Esophagus (tissue), 2 donors: ENCODE measurements around the gene WBP1L. TPM values are rescaled to one million over a fixed set of nuclear protein-coding genes. Genes with fewer than 3 reads are reported as not detected.
"Not testable (repeated sequence)": the region's sequence is repeated elsewhere in the genome, so short reads cannot be mapped to it uniquely, and the experiment has no call there.

ENCODE experiments used
- H3K27ac ChIP-seq, 2 donors: one replicate each; pipeline ENCODE4 v1.5.1; 2013; ENCODE audit warnings: low read depth in 2 of 2, mild to moderate bottlenecking in 2 of 2, inconsistent platforms in 1 of 2, low read length in 1 of 2, moderate library complexity in 1 of 2
- H3K27me3 ChIP-seq, 2 donors: one replicate each; pipeline ENCODE4 v1.6.1; 2013; ENCODE audit warnings: low read length in 2 of 2, control low read depth in 1 of 2, mild to moderate bottlenecking in 1 of 2; ENCODE audit not compliant: insufficient read depth in 2 of 2, control insufficient read depth in 1 of 2
- H3K36me3 ChIP-seq, 2 donors: one replicate each; pipeline ENCODE4 v1.6.1; 2013; ENCODE audit warnings: low read length in 1 of 2; ENCODE audit not compliant: control insufficient read depth in 2 of 2, insufficient read depth in 2 of 2
- H3K4me1 ChIP-seq, 2 donors: one replicate each; pipeline ENCODE4 v1.6.1; 2013; ENCODE audit warnings: low read length in 1 of 2; ENCODE audit not compliant: control insufficient read depth in 2 of 2, insufficient read depth in 2 of 2
- H3K4me3 ChIP-seq, 2 donors: one replicate each; pipeline ENCODE4 v1.5.1; 2013; ENCODE audit warnings: low read length in 2 of 2, mild to moderate bottlenecking in 2 of 2, low read depth in 1 of 2, moderate library complexity in 1 of 2
- H3K9me3 ChIP-seq, 2 donors: one replicate each; pipeline ENCODE4 v1.6.1; 2013; ENCODE audit warnings: mild to moderate bottlenecking in 2 of 2, low read depth in 1 of 2, low read length in 1 of 2, moderate library complexity in 1 of 2; ENCODE audit not compliant: control insufficient read depth in 2 of 2, insufficient read depth in 1 of 2
- WGBS, 2 donors: extraction: QIAGEN DNeasy Blood & Tissue Kit; methylation state at CpG; one replicate each; pipeline ENCODE4 v1.1.7; 2013; 5-methylcytosine and 5-hydroxymethylcytosine counted together
- polyA plus RNA-seq, 2 donors: library from polyadenylated mRNA; stranded (reverse); fragments of 200-250 nt; gene quantifications; one replicate each; pipeline ENCODE4 v1.2.3, GENCODE V29; 2013
- donor health status: healthy with polysubstance abuse.
- donor health status: Bipolar disorder and iron deficiency.

WBP1L gene
- 10 to 100 TPM; 13.4 to 17.1 TPM for polyA plus RNA-seq

DNA sequence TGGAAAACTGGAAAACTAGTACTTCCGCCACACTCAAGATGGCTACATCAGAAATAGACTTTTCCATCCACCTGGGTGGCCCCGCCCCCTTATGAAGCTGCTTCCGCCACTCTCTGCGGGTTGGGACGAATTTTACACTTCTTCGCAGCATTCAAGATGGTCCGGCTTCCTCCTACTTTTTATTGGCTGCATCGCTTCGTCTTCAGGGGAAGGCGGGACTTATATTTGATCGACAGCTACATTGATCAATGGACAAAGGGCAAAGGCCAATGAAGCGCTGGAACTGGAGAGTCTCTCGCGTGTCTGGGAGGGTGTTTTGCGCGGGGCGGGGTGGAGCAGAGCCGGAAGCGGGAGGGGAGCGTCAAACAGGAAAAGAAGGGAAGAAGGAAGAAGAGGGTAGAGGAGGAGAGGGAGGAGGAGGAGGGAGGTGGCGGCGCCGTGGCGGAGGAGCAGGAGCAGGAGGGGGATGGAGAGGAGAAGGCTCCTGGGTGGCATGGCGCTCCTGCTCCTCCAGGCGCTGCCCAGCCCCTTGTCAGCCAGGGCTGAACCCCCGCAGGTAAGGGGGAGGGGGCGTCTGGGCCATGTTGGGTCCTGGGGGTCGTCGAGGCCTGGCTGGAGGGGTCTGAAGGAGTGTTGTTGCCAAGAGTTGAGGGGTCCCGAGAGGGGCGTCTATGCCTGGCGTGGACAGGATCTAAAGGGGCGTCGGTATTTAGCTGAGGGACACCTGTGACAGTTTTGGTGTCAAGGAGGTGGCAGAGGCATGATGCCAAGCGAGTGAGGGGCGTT, at the start of gene WBP1L:
TSS of gene WBP1L (plus strand) at position 361 of the 786 bp plus-strand sequence. CDS start at position 467, 106 bp downstream.
- Histone ChIP-seq H3K9me3 (no peaks in the 10 kb centered on the region), H3K4me1 (peaks cover 0 to 2% of the 10 kb centered on the region in 2 donors), H3K36me3 (no peaks in the 10 kb centered on the region), H3K27ac (peak within 1 kb of the TSS; percentile 85 to 94), H3K27me3 (no peaks in the 10 kb centered on the region), H3K4me3 (peak within 1 kb of the TSS; percentile 93 to 96)
- WGBS, 2 donors = 0 to 1% methylated on average over 36 to 37 of the region's 37 CpGs

DNA sequence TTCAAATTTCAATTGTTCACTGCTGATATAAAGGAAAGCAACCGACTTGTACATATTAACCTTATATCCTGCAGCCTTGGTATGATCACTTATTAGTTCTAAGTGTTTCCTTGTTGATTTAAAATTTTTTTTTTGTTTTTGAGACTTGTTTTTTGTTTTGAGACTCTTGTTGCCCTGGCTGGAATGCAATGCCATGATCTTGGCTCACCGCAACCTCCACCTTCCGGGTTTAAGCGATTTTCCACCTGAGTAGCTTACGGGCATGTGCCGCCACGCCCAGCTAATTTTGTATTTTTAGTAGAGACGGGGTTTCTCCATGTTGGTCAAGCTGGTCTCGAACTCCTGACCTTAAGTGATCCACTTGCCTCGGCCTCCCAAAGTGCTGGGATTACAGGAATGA, 48.3 kb upstream of the WBP1L start:
- WGBS, 2 donors = 94 to 96% methylated on average over 10 of the region's 10 CpGs
- H3K36me3 ChIP-seq, H3K9me3 ChIP-seq, H3K4me3 ChIP-seq, H3K27me3 ChIP-seq, H3K4me1 ChIP-seq, H3K27ac ChIP-seq: not testable (repeated sequence)

DNA sequence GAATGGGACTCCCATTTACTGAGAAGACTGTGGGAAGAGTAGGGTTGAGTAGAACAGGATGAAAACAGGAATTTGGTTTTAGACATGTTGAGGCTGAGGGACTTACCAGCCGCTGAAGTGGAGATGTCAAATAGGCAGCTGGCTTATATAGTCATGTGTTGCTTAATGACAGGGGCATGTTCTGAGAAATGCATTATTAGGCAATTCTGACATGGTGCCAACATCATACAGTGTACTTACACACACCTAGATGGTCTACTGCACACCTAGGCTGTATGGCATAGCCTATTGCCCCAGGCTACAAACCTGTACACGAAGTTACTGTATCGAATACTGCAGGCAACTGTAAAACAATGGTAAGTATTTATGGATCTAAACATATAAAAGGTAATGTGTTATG, 47.0 kb upstream of the WBP1L start:
- H3K4me1 ChIP-seq = no peaks in the 10 kb centered on the region
- H3K36me3 ChIP-seq = peaks cover 0 to 9% of the 10 kb centered on the region in 2 donors
- H3K27me3 ChIP-seq = no peaks in the 10 kb centered on the region
- no peak overlapping the region for H3K4me3 ChIP-seq
- H3K9me3 ChIP-seq = no peaks in the 10 kb centered on the region
- no peak overlapping the region for H3K27ac ChIP-seq
- WGBS, 2 donors = 60 to 76% methylated on average over 3 of the region's 3 CpGs

DNA sequence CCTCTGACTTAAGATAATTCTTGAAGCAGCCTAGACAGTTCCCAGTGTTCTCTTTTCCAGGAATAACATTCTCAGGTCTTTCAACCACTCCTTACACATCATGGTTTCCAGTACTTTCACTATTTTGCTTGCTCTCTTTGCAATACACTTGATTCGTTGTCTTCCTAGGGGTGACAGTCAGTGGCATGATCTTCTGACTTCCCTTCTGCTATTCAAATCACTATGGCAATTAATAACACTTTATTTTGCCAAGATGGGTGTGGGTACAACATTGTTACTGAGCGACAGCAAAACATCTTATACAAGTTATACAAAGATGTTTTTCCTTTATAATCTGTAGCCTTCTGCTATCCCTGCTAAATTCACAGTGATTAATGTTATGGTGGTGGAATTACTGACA, 44.9 kb upstream of the WBP1L start:
- no peaks in the 10 kb centered on the region for H3K9me3 ChIP-seq
- H3K36me3 ChIP-seq = peaks cover 0 to 9% of the 10 kb centered on the region in 2 donors
- H3K27me3 ChIP-seq = no peaks in the 10 kb centered on the region
- H3K4me3 ChIP-seq = no peak overlapping the region
- no peak overlapping the region for H3K27ac ChIP-seq
- H3K4me1 ChIP-seq = no peaks in the 10 kb centered on the region
- 69 to 80% methylated on average over 2 of the region's 2 CpGs for WGBS, 2 donors

DNA sequence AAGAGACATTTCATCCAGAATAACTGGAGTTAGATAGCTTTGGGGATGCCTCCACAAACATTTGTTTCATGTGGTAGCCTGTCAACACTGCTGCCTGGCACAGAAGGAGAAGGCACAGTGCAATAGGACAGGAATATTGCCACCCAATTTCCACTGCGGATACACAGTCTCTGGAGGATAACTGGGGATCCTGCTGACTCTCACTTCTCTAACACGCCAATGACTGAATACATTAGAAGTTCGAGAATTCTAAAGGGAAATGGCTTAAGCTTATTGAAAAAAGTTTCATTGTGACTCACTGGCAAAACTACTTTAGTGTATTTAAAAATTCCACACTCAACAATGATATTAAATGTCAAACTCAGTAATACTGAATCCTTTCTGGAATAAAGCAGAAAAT, 42.5 kb upstream of the WBP1L start:
- Histone ChIP-seq H3K9me3 (no peaks in the 10 kb centered on the region), H3K36me3 (peaks cover 0 to 9% of the 10 kb centered on the region in 2 donors), H3K27me3 (no peaks in the 10 kb centered on the region), H3K4me1 (no peaks in the 10 kb centered on the region), H3K27ac (no peak overlapping the region), H3K4me3 (no peak overlapping the region)
- WGBS, 2 donors = 73 to 84% methylated on average over 3 of the region's 3 CpGs

DNA sequence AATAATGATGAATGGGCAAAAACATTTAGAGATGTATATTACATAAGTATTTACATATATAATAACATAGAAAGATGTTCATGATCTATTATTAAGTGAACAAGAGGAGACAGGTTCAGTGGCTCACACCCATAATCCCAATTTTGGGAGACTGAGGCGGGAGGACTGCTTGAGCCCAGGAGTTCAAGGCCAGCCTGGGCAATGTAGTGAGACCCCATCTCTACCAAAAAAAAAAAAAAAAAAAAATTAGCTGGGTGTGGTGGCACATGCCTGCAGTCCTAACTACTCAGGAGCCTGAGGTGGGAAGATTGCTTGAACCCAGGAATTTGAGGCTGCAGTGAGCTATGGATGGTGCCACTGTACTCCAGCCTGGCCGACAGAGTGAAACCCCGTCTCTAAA, 42.0 kb upstream of the WBP1L start:
- no peaks in the 10 kb centered on the region for H3K4me1 ChIP-seq
- H3K36me3 ChIP-seq = peaks cover 0 to 9% of the 10 kb centered on the region in 2 donors
- no peaks in the 10 kb centered on the region for H3K9me3 ChIP-seq
- H3K27ac ChIP-seq = no peak overlapping the region
- no peak overlapping the region for H3K4me3 ChIP-seq
- 98% methylated on average over 3 of the region's 3 CpGs for WGBS, 2 donors
- H3K27me3 ChIP-seq = no peaks in the 10 kb centered on the region

DNA sequence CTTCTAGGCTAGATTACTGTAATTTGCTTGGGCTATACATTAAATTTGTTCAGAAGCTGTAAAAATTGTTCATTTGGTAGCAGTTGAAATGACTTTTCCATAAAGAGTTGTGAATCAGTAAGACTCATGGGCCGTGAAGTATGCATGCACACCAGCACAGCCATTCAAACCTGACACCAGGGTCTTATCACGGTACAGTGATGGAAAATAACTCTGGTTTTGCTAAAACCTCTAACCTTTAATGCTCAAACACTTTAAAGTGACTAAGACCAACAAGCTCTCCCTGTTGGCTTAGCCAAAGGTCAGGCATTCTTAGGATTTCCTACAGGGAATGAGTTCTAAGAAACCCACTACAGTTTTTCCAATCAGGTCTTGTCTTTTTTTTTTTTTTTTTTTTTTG, 41.0 kb upstream of the WBP1L start:
- H3K4me3 ChIP-seq = no peak overlapping the region
- no peaks in the 10 kb centered on the region for H3K4me1 ChIP-seq
- WGBS, 2 donors = 79 to 83% methylated on average over 2 of the region's 2 CpGs
- H3K27ac ChIP-seq = no peak overlapping the region
- no peaks in the 10 kb centered on the region for H3K27me3 ChIP-seq
- no peaks in the 10 kb centered on the region for H3K9me3 ChIP-seq
- H3K36me3 ChIP-seq = peaks cover 0 to 9% of the 10 kb centered on the region in 2 donors

DNA sequence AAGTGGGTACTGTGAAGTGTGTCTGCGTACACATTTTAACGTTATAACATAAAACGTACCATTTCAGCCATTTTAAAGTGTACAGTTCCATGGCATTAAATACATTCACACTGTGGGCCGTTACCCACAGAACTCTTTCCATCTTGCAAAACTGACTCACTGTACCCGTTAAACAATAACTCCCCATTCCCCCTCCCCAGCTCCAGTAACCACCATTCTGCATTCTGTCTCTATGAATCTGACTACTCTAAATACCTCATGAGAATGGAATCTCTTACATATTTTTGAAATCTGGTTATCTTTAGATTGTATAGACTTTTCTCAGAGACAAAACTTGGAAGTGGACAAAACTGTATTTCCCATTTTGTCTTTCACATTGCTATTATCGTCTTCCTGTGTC, 38.8 kb upstream of the WBP1L start:
- Histone ChIP-seq H3K4me1 (no peaks in the 10 kb centered on the region), H3K4me3 (no peak overlapping the region)
- 78 to 84% methylated on average over 6 of the region's 6 CpGs for WGBS, 2 donors

DNA sequence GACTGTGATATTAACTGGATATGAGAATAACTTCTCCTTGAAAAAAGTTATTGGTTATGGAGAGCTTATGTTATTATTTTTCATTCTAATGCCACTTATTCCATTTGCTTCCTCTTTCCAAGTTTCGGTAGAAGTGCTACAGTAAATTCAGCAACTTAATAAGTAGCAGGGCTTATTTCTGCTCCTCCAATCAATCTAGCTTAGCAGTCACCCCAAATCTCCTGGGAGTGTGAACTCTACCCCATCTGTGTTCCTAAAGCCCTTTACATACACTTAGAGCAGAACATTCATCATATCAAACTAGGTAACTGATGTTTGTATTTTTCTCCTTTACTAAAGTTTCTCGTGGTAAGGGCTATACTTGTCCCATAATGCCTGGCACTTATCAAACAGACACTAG, 38.2 kb upstream of the WBP1L start:
- 58 to 76% methylated on average over 2 of the region's 2 CpGs for WGBS, 2 donors
- H3K27me3 ChIP-seq = no peaks in the 10 kb centered on the region
- H3K9me3 ChIP-seq = no peaks in the 10 kb centered on the region
- no peak overlapping the region for H3K4me3 ChIP-seq
- H3K27ac ChIP-seq = no peak overlapping the region
- H3K36me3 ChIP-seq = no peaks in the 10 kb centered on the region
- H3K4me1 ChIP-seq = no peaks in the 10 kb centered on the region

More for the DNA sequence above, 38.8 kb upstream of the WBP1L start:
- Histone ChIP-seq H3K36me3 (no peaks in the 10 kb centered on the region), H3K9me3 (no peaks in the 10 kb centered on the region), H3K27ac (no peak overlapping the region), H3K27me3 (no peaks in the 10 kb centered on the region)

DNA sequence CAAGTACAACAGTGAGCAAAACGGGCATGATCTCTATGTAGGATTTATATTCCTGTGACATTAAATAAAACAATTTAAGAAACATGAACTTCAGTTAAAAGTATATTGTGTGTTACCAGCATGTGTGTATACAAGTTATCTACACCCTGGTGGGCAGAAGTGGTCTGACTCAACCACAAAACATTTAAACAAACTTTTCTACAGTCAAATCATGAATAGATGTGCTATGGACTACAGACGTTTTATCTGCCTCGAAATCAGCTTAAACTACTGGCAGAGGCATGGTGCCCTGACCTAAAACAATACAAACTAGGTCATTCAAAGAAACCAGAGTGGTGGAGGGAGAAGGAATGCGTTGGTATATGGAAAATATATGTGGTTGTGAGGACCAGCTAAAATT, 33.1 kb upstream of the WBP1L start:
- WGBS, 2 donors = 46 to 47% methylated on average over 4 of the region's 4 CpGs
- H3K4me1 ChIP-seq = peaks cover 0 to 2% of the 10 kb centered on the region in 2 donors

More for the DNA sequence above, 33.1 kb upstream of the WBP1L start:
- Histone ChIP-seq H3K4me3 (no peak overlapping the region), H3K27me3 (no peaks in the 10 kb centered on the region), H3K36me3 (no peaks in the 10 kb centered on the region), H3K27ac (no peak overlapping the region), H3K9me3 (no peaks in the 10 kb centered on the region)
